Heart left ventricle (tissue), 16 donors: ENCODE data around the gene ARHGAP18. TPM values are rescaled to one million over a fixed set of nuclear protein-coding genes. Genes with fewer than 3 reads are reported as not detected.

Source experiments
- ATAC-seq, 4 donors: fragments of 200-7000 bp; cut with Tn5 transposase; one replicate each; pipeline ENCODE4 v1.9.1; 2020 to 2022; ENCODE audit warnings: moderate library complexity in 4 of 4, mild to moderate bottlenecking in 3 of 4, moderate number of reproducible peaks in 1 of 4
- DNase-seq, 5 donors: peaks; one replicate each; pipeline ENCODE4 v3.0.0-alpha.2; 2020
- H3K27ac ChIP-seq, 12 donors: fragments of 200-600 bp; sonication (generic) in 4 of 12; one replicate each; pipeline versions ENCODE4 v1.5.0 to v1.8.0; 2016 to 2022; ENCODE audit warnings: mild to moderate bottlenecking in 2 of 12
- H3K27me3 ChIP-seq, 9 donors: fragments of 200-600 bp; sonication (generic) in 2 of 9; one replicate each; pipeline versions ENCODE4 v1.5.1 to v1.8.0; 2016 to 2022; ENCODE audit warnings: mild to moderate bottlenecking in 3 of 9
- H3K36me3 ChIP-seq, 9 donors: fragments of 200-600 bp; sonication (generic) in 2 of 9; one replicate each; pipeline versions ENCODE4 v1.5.0 to v1.8.0; 2018 to 2022; ENCODE audit warnings: mild to moderate bottlenecking in 2 of 9
- H3K4me1 ChIP-seq, 12 donors: fragments of 200-600 bp; sonication (generic) in 4 of 12; one replicate each; pipeline versions ENCODE4 v1.5.0 to v1.8.0; 2016 to 2022; ENCODE audit warnings: mild to moderate bottlenecking in 3 of 12
- H3K4me3 ChIP-seq, 12 donors: fragments of 200-600 bp; sonication (generic) in 4 of 12; one replicate each; pipeline versions ENCODE4 v1.5.0 to v1.8.0; 2017 to 2022; ENCODE audit warnings: mild to moderate bottlenecking in 9 of 12, moderate library complexity in 4 of 12
- H3K9me3 ChIP-seq, 12 donors: fragments of 200-600 bp; sonication (generic) in 4 of 12; one replicate each; pipeline versions ENCODE4 v1.5.0 to v1.8.0; 2016 to 2022; ENCODE audit warnings: mild to moderate bottlenecking in 1 of 12
- CTCF ChIP-seq, 12 donors: fragments of 200-600 bp; sonication (generic) in 4 of 12; IDR thresholded peaks; one replicate each; pipeline versions ENCODE4 v1.5.0 to v1.8.0; 2018 to 2022; ENCODE audit warnings: antibody characterized with exemption in 12 of 12, mild to moderate bottlenecking in 5 of 12
- POLR2A ChIP-seq, 2 donors: fragments of 450-650 bp; IDR thresholded peaks; one replicate each; pipeline ENCODE4 v1.6.1; 2017; ENCODE audit warnings: antibody characterized with exemption in 2 of 2, mild to moderate bottlenecking in 2 of 2, moderate library complexity in 2 of 2
- WGBS, 4 donors: extraction: QIAGEN DNeasy Blood & Tissue Kit in 2 of 4; methylation state at CpG; one replicate each; pipeline versions ENCODE4 v1.1.5 to v1.1.7; 2013 to 2018; 5-methylcytosine and 5-hydroxymethylcytosine counted together
- intact Hi-C, 10 donors: fragments of 100-400 bp; cut with DNase I; formaldehyde crosslinking; loops; one replicate each; pipeline versions ENCODE4 v1.11.1 to v1.14.2; 2022
- polyA plus RNA-seq, 2 donors: library from polyadenylated mRNA; stranded (reverse); fragments of 200-250 nt; gene quantifications; one replicate each; pipeline ENCODE4 v1.2.3, GENCODE V29; 2013
- total RNA-seq, 9 donors: library from RNA; depleted of rRNA in 2 of 9; stranded (reverse); fragments of >200 nt in 2 of 9; fragmentation: NEBNext Ultra II Directional in 3 of 9; extraction: Animal tissue kit (Norgen Biotek cat#: 25700) in 3 of 9; gene quantifications; one replicate each; pipeline versions ENCODE4 v1.1.0 to v1.2.4, GENCODE V29; 2016 to 2023
- donor health status: ischemic (EF 13 %, LVEDD 7.1; RV severe dilation, severe dysfunction).
- donor health status: healthy with polysubstance abuse.
- donor health status: DM: no; HTN: yes; CAD: no.
- donor health status: DM: no; HTN: no; CAD: no.
- donor health status: ischemic (EF 25% LVEDD 6.9; RV normal size, moderate dysfunction).
- donor health status: ischemic (EF 25% LVEDD 5.7; RV mildly dilated, moderate dysfunction).
- donor health status: healthy.
- donor health status: DM: yes; HTN: yes; CAD: no.
- donor health status: ischemic (EF 35%, LVEDD 5.7; RV mildly dilated, moderate dysfunction).
- donor health status: nonischemic (EF 11% LVEDD 7.7; RV severe dilation, severe dysfunction).
- donor health status: DM: yes; HTN: yes; CAD: no.
- donor health status: PGD.
- donor health status: ischemic (EF 29% LVEDD 5.4; RV normal size, mild dysfunction).
- donor health status: nonischemic (EF 23%, LVEDD 6.1; RV moderate dilation, normal function).

Gene ARHGAP18
- total and polyA plus RNA-seq, 11 donors: 1.6 to 26.4 (median 3.9) TPM

GRCh38 chr6:129748901-129749748 is 39.1 kb upstream of the ARHGAP18 start:
- H3K9me3 ChIP-seq: no peaks in the 10 kb centered on the region
- TF ChIP-seq CTCF (IDR thresholded peaks at IDR 0.05) (no peak), POLR2A (IDR thresholded peaks at IDR 0.05) (no peak)
- DNase-seq (no peak), ATAC-seq (peak in 1 of 4 donors; percentile 19)
- H3K27me3 ChIP-seq: no peaks in the 10 kb centered on the region
- peak overlapping the region; percentile 2 to 87 (median 40) for H3K27ac ChIP-seq
- peak overlapping the region in 1 of 12 donors; percentile 21 for H3K4me3 ChIP-seq
- intact Hi-C loops: loop anchor here in 1 of 10 donors (10.0 kb wide), 1 partner anchor 254 kb away; no protein-coding TSS in a partner anchor
- no peaks in the 10 kb centered on the region for H3K36me3 ChIP-seq
- peaks cover 0 to 56% (median 23%) of the 10 kb centered on the region in 12 donors for H3K4me1 ChIP-seq
- WGBS, 4 donors: 79 to 83% (median 81%) methylated on average over 7 of the region's 7 CpGs

GRCh38 chr6:129748212-129748900 is 38.4 kb upstream of the ARHGAP18 start:
- WGBS, 4 donors: 45 to 57% (median 51%) methylated on average over 4 of the region's 4 CpGs
- intact Hi-C loops: loop anchor here in 1 of 10 donors (10.0 kb wide), 1 partner anchor 254 kb away; no protein-coding TSS in a partner anchor
- TF ChIP-seq CTCF (IDR thresholded peaks at IDR 0.05): no peak
- TF ChIP-seq POLR2A (IDR thresholded peaks at IDR 0.05): no peak
- peaks cover 0 to 57% (median 23%) of the 10 kb centered on the region in 12 donors for H3K4me1 ChIP-seq
- peak overlapping the region in 11 of 12 donors; percentile 2 to 87 (median 40) for H3K27ac ChIP-seq
- ATAC-seq (peak; percentile 28 to 78 (median 56)), DNase-seq (peak in 3 of 5 donors; percentile 19 to 31 (median 27))
- no peaks in the 10 kb centered on the region for H3K36me3 ChIP-seq
- H3K27me3 ChIP-seq: no peaks in the 10 kb centered on the region
- H3K9me3 ChIP-seq: no peaks in the 10 kb centered on the region
- peak overlapping the region in 3 of 12 donors; percentile 2 to 5 (median 3) for H3K4me3 ChIP-seq

- 84 to 94% (median 89%) methylated on average over 4 of the region's 4 CpGs for WGBS, 4 donors
- no peak overlapping the region for H3K4me3 ChIP-seq
- no peaks in the 10 kb centered on the region for H3K27me3 ChIP-seq
- H3K4me1 ChIP-seq: peaks cover 0 to 54% (median 23%) of the 10 kb centered on the region in 12 donors
- peak overlapping the region in 3 of 12 donors; percentile 40 to 87 (median 59) for H3K27ac ChIP-seq
- no peaks in the 10 kb centered on the region for H3K36me3 ChIP-seq
- intact Hi-C loops: loop anchor here in 1 of 10 donors (10.0 kb wide), 1 partner anchor 253 kb away; no protein-coding TSS in a partner anchor
- ATAC-seq (no peak), DNase-seq (no peak)
- TF ChIP-seq CTCF (IDR thresholded peaks at IDR 0.05) (no peak), POLR2A (IDR thresholded peaks at IDR 0.05) (no peak)
- no peaks in the 10 kb centered on the region for H3K9me3 ChIP-seq
These were observed 37.7 kb upstream of the ARHGAP18 start for GRCh38 chr6:129747588-129748112.
